ENCODE data around the gene ZNF296. TPM values are rescaled to one million over a fixed set of nuclear protein-coding genes. Genes with fewer than 3 reads are reported as not detected.

The ZNF296 gene
- total RNA-seq, 2 donors from 2014 or later, result 2.1 to 8.5 TPM

DNA sequence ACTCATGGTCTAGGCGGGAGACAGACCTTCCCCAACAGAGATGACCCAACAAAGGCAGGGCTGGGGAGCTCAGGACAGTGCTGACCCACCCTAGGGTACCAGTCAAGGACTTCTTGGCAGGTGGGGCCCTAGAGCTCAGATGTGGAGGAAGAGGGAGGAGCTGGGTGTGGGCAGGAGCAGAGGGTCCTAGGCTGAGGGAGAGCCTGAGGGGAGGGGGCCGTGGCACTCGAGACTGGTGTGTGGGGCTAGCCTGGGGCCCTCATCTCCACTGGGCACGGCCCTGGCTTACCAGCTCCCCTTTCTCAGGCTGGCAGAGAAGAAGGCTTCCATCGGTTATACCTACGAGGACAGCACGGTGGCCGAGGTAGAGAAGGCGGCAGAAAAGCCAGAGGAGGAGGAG lies 18.8 kb downstream of the ZNF296 start:
- TF ChIP-seq, protein P1, sequence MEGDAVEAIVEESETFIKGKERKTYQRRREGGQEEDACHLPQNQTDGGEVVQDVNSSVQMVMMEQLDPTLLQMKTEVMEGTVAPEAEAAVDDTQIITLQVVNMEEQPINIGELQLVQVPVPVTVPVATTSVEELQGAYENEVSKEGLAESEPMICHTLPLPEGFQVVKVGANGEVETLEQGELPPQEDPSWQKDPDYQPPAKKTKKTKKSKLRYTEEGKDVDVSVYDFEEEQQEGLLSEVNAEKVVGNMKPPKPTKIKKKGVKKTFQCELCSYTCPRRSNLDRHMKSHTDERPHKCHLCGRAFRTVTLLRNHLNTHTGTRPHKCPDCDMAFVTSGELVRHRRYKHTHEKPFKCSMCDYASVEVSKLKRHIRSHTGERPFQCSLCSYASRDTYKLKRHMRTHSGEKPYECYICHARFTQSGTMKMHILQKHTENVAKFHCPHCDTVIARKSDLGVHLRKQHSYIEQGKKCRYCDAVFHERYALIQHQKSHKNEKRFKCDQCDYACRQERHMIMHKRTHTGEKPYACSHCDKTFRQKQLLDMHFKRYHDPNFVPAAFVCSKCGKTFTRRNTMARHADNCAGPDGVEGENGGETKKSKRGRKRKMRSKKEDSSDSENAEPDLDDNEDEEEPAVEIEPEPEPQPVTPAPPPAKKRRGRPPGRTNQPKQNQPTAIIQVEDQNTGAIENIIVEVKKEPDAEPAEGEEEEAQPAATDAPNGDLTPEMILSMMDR (conservative IDR thresholded peaks at IDR 0.05), result no peak
- peaks cover 2% of the 10 kb centered on the region for H3K4me1 Mint-ChIP-seq
- no peaks in the 10 kb centered on the region for H3K9me3 Mint-ChIP-seq
- no peaks in the 10 kb centered on the region for H3K27me3 ChIP-seq (ENCODE audit: control insufficient read depth, insufficient read depth, low read length, poor library complexity, severe bottlenecking)
- 91 to 92% methylated on average over 8 to 9 of the region's 9 CpGs for WGBS, 2 experiments (ENCODE audit: insufficient coverage in 1 of 2, insufficient read length in 1 of 2)
- no peak overlapping the region for H3K27ac ChIP-seq (ENCODE audit: low read depth, low read length)
- H3K27me3 Mint-ChIP-seq (ENCODE audit: insufficient read depth), result no peaks in the 10 kb centered on the region
- no peaks in the 10 kb centered on the region for H3K4me1 ChIP-seq (ENCODE audit: control insufficient read depth, insufficient read depth, low read length)
- no peak for DNase-seq
- peaks cover 78% of the 10 kb centered on the region for H3K36me3 ChIP-seq (ENCODE audit: control insufficient read depth, insufficient read depth, low read length)
- no peak overlapping the region for H3K4me3 ChIP-seq (ENCODE audit: low read length)
- peaks cover 76% of the 10 kb centered on the region for H3K36me3 Mint-ChIP-seq (ENCODE audit: low read depth)
- H3K9ac ChIP-seq (ENCODE audit: extremely low read depth, low read length, poor library complexity, severe bottlenecking), result no peak overlapping the region
- H3K4me3 Mint-ChIP-seq, result no peak overlapping the region
- no peak overlapping the region for H3K27ac Mint-ChIP-seq
- H3K9me3 ChIP-seq (ENCODE audit: control insufficient read depth, low read length), result no peaks in the 10 kb centered on the region

DNA sequence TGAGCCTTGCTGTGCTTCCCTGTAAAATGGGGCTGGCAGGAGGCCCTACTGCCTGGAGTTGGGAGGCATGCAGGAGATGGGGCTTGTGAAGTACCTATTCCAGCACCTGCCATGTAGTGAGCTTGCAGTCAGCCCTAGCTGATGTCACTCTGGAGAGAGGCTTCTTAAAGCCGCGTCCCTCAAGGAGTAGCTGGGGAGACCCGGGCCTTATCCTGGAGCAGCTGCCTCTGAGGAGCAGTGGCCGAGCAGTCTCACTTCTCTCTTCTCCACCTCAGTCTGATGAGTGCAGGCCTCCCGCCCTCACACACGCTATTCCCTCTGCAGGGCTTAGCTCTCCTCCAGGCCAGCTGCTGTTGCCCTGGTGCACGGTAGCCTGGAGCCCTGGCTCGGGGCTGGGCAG lies 19.4 kb downstream of the ZNF296 start:
- Histone ChIP-seq H3K4me3 (ENCODE audit: low read length) (no peak overlapping the region), H3K4me1 (ENCODE audit: control insufficient read depth, insufficient read depth, low read length) (no peaks in the 10 kb centered on the region), H3K27me3 (ENCODE audit: control insufficient read depth, insufficient read depth, low read length, poor library complexity, severe bottlenecking) (no peaks in the 10 kb centered on the region), H3K9me3 (ENCODE audit: control insufficient read depth, low read length) (no peaks in the 10 kb centered on the region), H3K36me3 (ENCODE audit: control insufficient read depth, insufficient read depth, low read length) (peaks cover 74% of the 10 kb centered on the region), H3K9ac (ENCODE audit: extremely low read depth, low read length, poor library complexity, severe bottlenecking) (no peak overlapping the region), H3K27ac (ENCODE audit: low read depth, low read length) (no peak overlapping the region)
- Mint-ChIP-seq H3K27me3 (ENCODE audit: insufficient read depth) (no peaks in the 10 kb centered on the region), H3K36me3 (ENCODE audit: low read depth) (peaks cover 75% of the 10 kb centered on the region), H3K4me3 (no peak overlapping the region), H3K27ac (no peak overlapping the region), H3K4me1 (peaks cover 2% of the 10 kb centered on the region), H3K9me3 (no peaks in the 10 kb centered on the region)
- 92 to 93% methylated on average over 5 to 8 of the region's 8 CpGs for WGBS, 2 experiments (ENCODE audit: insufficient coverage in 1 of 2, insufficient read length in 1 of 2)
- TF ChIP-seq, protein P1 (conservative IDR thresholded peaks at IDR 0.05), result no peak
- DNase-seq, result no peak

DNA sequence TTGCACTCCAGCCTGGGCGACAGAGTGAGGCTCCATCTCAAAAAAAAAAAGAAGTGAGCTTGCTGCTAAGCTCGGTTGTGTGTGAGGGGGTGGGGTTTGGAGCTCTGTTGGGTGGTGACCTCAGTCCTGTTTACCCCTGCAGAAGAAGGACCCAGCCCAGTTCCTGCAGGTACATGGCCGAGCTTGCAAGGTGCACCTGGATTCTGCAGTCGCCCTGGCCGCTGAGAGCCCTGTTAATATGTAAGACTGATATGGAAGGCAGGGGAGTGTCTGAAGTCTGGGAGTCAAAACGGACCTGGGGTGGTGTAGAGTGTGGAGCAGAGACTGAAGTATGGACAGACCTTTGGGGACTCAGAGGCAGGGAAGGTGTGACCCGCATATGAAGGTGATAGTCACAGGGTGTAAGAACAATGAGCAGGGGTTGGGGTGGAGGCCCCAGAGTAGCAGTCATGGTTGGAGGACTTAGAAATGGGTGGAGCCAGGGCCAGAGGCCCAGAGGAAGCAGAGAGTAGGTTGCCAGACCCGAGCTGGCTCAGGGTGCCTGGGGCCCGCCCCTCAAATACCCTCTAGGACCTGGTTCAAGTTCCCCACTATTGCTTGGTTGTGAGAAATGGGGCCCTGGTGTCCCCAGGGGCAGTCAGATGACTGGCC lies 24.2 kb downstream of the ZNF296 start:
- Histone ChIP-seq H3K36me3 (ENCODE audit: control insufficient read depth, insufficient read depth, low read length) (peaks cover 56% of the 10 kb centered on the region), H3K9ac (ENCODE audit: extremely low read depth, low read length, poor library complexity, severe bottlenecking) (no peak overlapping the region), H3K9me3 (ENCODE audit: control insufficient read depth, low read length) (no peaks in the 10 kb centered on the region), H3K4me1 (ENCODE audit: control insufficient read depth, insufficient read depth, low read length) (no peaks in the 10 kb centered on the region), H3K4me3 (ENCODE audit: low read length) (no peak overlapping the region), H3K27me3 (ENCODE audit: control insufficient read depth, insufficient read depth, low read length, poor library complexity, severe bottlenecking) (no peaks in the 10 kb centered on the region), H3K27ac (ENCODE audit: low read depth, low read length) (no peak overlapping the region)
- Mint-ChIP-seq H3K4me1 (no peaks in the 10 kb centered on the region), H3K27me3 (ENCODE audit: insufficient read depth) (no peaks in the 10 kb centered on the region), H3K9me3 (no peaks in the 10 kb centered on the region), H3K27ac (no peak overlapping the region), H3K4me3 (no peak overlapping the region), H3K36me3 (ENCODE audit: low read depth) (peaks cover 54% of the 10 kb centered on the region)
- DNase-seq, result no peak
- WGBS, 2 experiments (ENCODE audit: insufficient coverage in 1 of 2, insufficient read length in 1 of 2), result 90 to 95% methylated on average over 4 to 9 of the region's 9 CpGs
- TF ChIP-seq, protein P1 (conservative IDR thresholded peaks at IDR 0.05), result no peak
